Myocyte (in vitro differentiated cells): ENCODE results near the gene CDH22. TPM values are rescaled to one million over a fixed set of nuclear protein-coding genes. Genes with fewer than 3 reads are reported as not detected.

Experiments
- DNase-seq: peaks from one replicate; pipeline ENCODE4 v3.0.0-alpha.2; 2012; ENCODE audit warnings: low read depth
- total RNA-seq: library from RNA; depleted of rRNA; stranded (reverse); fragments of >200 nt; gene quantifications from 2 replicates; pipeline ENCODE4 v1.2.3, GENCODE V29; 2014

CDH22 gene
- total RNA-seq, 1 donor from 2014 or later: not detected

- DNase-seq: no peak
Observed at GRCh38 chr20:46127396-46128010, 180.8 kb downstream of the CDH22 start.

DNA sequence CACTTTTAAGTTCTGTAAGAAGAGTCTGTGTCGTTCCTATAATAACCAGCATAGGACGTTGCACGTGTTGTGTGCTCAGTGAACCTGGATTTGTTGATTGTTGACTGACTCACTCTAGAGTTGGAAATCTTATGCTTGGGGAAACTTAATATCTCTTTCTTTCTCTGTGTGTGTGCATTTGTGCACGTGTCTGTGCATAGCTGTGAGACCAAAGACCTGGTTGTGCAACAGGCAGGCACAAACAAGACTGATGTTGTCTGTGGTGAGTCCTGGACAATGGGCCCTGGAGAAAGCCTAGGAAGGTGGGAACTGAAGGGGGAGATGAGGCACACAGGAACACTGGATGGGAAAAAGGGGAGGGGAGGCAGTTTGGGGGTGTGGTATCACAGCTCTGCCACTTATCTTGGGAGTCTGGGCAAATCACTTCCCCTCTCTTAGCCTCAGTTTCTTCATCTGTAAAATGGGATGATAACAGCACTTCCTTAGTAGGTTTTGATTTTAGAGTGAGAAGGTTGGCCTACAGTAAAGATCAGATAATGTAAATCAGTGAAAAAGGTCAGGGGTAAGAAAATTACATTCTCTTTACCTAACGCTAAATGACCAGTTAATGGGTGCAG is 181.8 kb downstream of the CDH22 start:
- no peak for DNase-seq

Other genes with a start within 250 kb of the CDH22 start
- gene NCOA5, start 218.5 kb downstream of the CDH22 start, total RNA-seq: 21.4 and 22.9 TPM in 2 replicates
- 0.62 and 0.64 TPM in 2 replicates for gene CD40, start 190.2 kb downstream of the CDH22 start, total RNA-seq
- 67.1 and 68.6 TPM in 2 replicates for gene ELMO2, start 98.1 kb upstream of the CDH22 start, total RNA-seq
- not detected in 2 replicates for gene ZNF334, start 205.1 kb upstream of the CDH22 start, total RNA-seq
- not detected in 2 replicates for gene OCSTAMP, start 242.2 kb upstream of the CDH22 start, total RNA-seq